22Rv1 (cell line): ENCODE measurements around the gene LIPT1.

Source experiments
- ZFX ChIP-seq: fragments of 450-650 bp; IDR thresholded peaks from 2 replicates; pipeline ENCODE4 v1.6.1; 2017; ENCODE audit warnings: antibody characterized with exemption, borderline replicate concordance
- TF ChIP-seq, protein P1 (sequence below): fragments of 450-650 bp; IDR thresholded peaks from 2 replicates; pipeline ENCODE4 v1.5.1; 2017; ENCODE audit warnings: mild to moderate bottlenecking

- TF ChIP-seq, protein P1, sequence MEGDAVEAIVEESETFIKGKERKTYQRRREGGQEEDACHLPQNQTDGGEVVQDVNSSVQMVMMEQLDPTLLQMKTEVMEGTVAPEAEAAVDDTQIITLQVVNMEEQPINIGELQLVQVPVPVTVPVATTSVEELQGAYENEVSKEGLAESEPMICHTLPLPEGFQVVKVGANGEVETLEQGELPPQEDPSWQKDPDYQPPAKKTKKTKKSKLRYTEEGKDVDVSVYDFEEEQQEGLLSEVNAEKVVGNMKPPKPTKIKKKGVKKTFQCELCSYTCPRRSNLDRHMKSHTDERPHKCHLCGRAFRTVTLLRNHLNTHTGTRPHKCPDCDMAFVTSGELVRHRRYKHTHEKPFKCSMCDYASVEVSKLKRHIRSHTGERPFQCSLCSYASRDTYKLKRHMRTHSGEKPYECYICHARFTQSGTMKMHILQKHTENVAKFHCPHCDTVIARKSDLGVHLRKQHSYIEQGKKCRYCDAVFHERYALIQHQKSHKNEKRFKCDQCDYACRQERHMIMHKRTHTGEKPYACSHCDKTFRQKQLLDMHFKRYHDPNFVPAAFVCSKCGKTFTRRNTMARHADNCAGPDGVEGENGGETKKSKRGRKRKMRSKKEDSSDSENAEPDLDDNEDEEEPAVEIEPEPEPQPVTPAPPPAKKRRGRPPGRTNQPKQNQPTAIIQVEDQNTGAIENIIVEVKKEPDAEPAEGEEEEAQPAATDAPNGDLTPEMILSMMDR = no peak
- no peak for TF ChIP-seq ZFX
Observed at GRCh38 chr2:99150706-99151105, 4.1 kb upstream of the LIPT1 start.
